Muscle of arm (tissue), 12 donors: ENCODE results near the gene TAF3. TPM values are rescaled to one million over a fixed set of nuclear protein-coding genes. Genes with fewer than 3 reads are reported as not detected.
"Not testable (repeated sequence)": the region's sequence is repeated elsewhere in the genome, so short reads cannot be mapped to it uniquely, and the experiment has no call there.

Source experiments
- DNase-seq: peaks from one replicate; pipeline ENCODE4 v3.0.0-alpha.2; 2013
- polyA plus RNA-seq, 12 donors: library from polyadenylated mRNA; unstranded; fragments of 120-200 nt; gene quantifications; one replicate each; pipeline ENCODE4 v1.2.1, GENCODE V29; 2013; ENCODE audit not compliant: insufficient read length in 12 of 12

TAF3 gene
- polyA plus RNA-seq, 12 donors = 5.3 to 10.7 (median 5.8) TPM; not detected in 1

GRCh38 chr10:7811743-7812142 lies 6.6 kb upstream of the TAF3 start:
- not testable (repeated sequence) for DNase-seq

GRCh38 chr10:7813481-7813880 lies 4.8 kb upstream of the TAF3 start:
- no peak for DNase-seq

GRCh38 chr10:7817576-7817975 lies 729 bp upstream of the TAF3 start:
- DNase-seq = no peak

GRCh38 chr10:7817984-7818294 lies 366 bp upstream of the TAF3 start:
- no peak for DNase-seq

GRCh38 chr10:7819121-7819460 lies 786 bp downstream of the TAF3 start:
- DNase-seq = no peak

- no peak for DNase-seq
These were observed 5.9 kb downstream of the TAF3 start for GRCh38 chr10:7824251-7824650.

- DNase-seq = no peak
These were observed 8.7 kb downstream of the TAF3 start for GRCh38 chr10:7826971-7827370.

GRCh38 chr10:7829289-7829834 lies 11.1 kb downstream of the TAF3 start:
- DNase-seq = no peak

- DNase-seq = no peak
These were observed 13.8 kb downstream of the TAF3 start for GRCh38 chr10:7832060-7832459.

GRCh38 chr10:7833210-7833609 lies 14.9 kb downstream of the TAF3 start:
- no peak for DNase-seq

GRCh38 chr10:7834262-7834661 lies 16.0 kb downstream of the TAF3 start:
- no peak for DNase-seq

- no peak for DNase-seq
These were observed 18.3 kb downstream of the TAF3 start for GRCh38 chr10:7836571-7836970.

GRCh38 chr10:7846591-7846990 lies 28.3 kb downstream of the TAF3 start:
- no peak for DNase-seq

GRCh38 chr10:7853226-7853842 lies 35.0 kb downstream of the TAF3 start:
- no peak for DNase-seq

GRCh38 chr10:7853890-7854289 lies 35.6 kb downstream of the TAF3 start:
- no peak for DNase-seq

GRCh38 chr10:7855205-7855604 lies 36.9 kb downstream of the TAF3 start:
- DNase-seq = no peak

GRCh38 chr10:7856678-7857077 lies 38.4 kb downstream of the TAF3 start:
- DNase-seq = no peak

GRCh38 chr10:7857262-7857661 lies 39.0 kb downstream of the TAF3 start:
- DNase-seq = no peak

- DNase-seq = no peak
These were observed 43.3 kb downstream of the TAF3 start for GRCh38 chr10:7861509-7862120.

GRCh38 chr10:7862121-7862514 lies 43.8 kb downstream of the TAF3 start:
- no peak for DNase-seq

GRCh38 chr10:7866176-7866575 lies 47.9 kb downstream of the TAF3 start:
- no peak for DNase-seq

- peak; percentile 41 for DNase-seq
These were observed 53.7 kb downstream of the TAF3 start for GRCh38 chr10:7872041-7872442.

GRCh38 chr10:7874864-7875263 lies 56.6 kb downstream of the TAF3 start:
- no peak for DNase-seq

- no peak for DNase-seq
These were observed 58.3 kb downstream of the TAF3 start for GRCh38 chr10:7876541-7877127.
